K562 (cell line): ENCODE data around the gene KIF1A. TPM values are rescaled to one million over a fixed set of nuclear protein-coding genes. Genes with fewer than 3 reads are reported as not detected.
"Not testable (repeated sequence)": the region's sequence is repeated elsewhere in the genome, so short reads cannot be mapped to it uniquely, and the experiment has no call there.

Source experiments
- ATAC-seq: fragments of 200-7000 bp; cut with Tn5 transposase; 3 replicates; pipeline ENCODE4 v1.9.1; 2020; ENCODE audit warnings: moderate library complexity
- BruUV-seq: library from RNA; stranded (reverse); fragments of 400-500 nt; replicated peaks from 2 replicates; lab custom pipeline; 2021; lab: Mats Ljungman, UMichigan
- CTCF ChIA-PET: fragments of 300-600 bp; formaldehyde crosslinking; extraction: SDS; loops from one replicate; lab custom pipeline; 2021; ENCODE audit warnings: low intra/inter-chr PET ratio; lab: Yijun Ruan, JAX
- POLR2A ChIA-PET: fragments of 300-600, 350-650 bp; sonication (Branson Sonifier 250); formaldehyde crosslinking; extraction: SDS; loops from one replicate; lab custom pipeline; 2021; ENCODE audit warnings: antibody characterized with exemption, inconsistent platforms; lab: Yijun Ruan, JAX
- DNase-seq, 4 experiments: peaks; one replicate each; pipeline versions ENCODE4 v3.0.0 to v3.0.0-alpha.2; 2011 to 2018; ENCODE audit warnings: low spot score in 3 of 4, mixed read lengths in 3 of 4; ENCODE audit errors: extremely low read depth in 1 of 4
- FAIRE-seq: peaks from 2 replicates; lab custom pipeline; 2011; peaks lifted over from hg19 to GRCh38; lab: Jason Lieb, UNC
- H2AFZ ChIP-seq: 2 replicates; pipeline ENCODE4 v1.6.0; 2011; ENCODE audit warnings: low read depth, low read length, control low read depth, inconsistent platforms
- H3K27ac ChIP-seq: fragments of 200-600 bp; 3 replicates; pipeline ENCODE4 v1.8.0; 2011; ENCODE audit warnings: low read depth, mild to moderate bottlenecking, control low read depth, inconsistent platforms, low read length, moderate library complexity, mixed read lengths; ENCODE audit errors: extremely low read depth
- H3K27me3 ChIP-seq, 2 experiments: fragments of 300-600 bp in 1 of 2; 2 replicates in 1 of 2; 3 replicates in 1 of 2; pipeline versions ENCODE4 v1.6.0 to v1.8.0; 2011; ENCODE audit warnings: inconsistent platforms in 2 of 2, low read length in 2 of 2, mild to moderate bottlenecking in 1 of 2, mixed read lengths in 1 of 2, moderate library complexity in 1 of 2; ENCODE audit not compliant: control insufficient read depth in 2 of 2, insufficient read depth in 2 of 2
- H3K36me3 ChIP-seq: fragments of 300-600 bp; 3 replicates; pipeline ENCODE4 v1.8.0; 2011; ENCODE audit warnings: mild to moderate bottlenecking, low read length, inconsistent platforms; ENCODE audit not compliant: control insufficient read depth, insufficient read depth
- H3K4me1 ChIP-seq, 2 experiments: fragments of 200-600 bp in 1 of 2; replicated peaks in 1 of 2; 2 replicates in 1 of 2; 3 replicates in 1 of 2; pipeline versions ENCODE4 v1.5.1 to v1.8.0; 2011; ENCODE audit warnings: inconsistent platforms in 2 of 2, low read length in 2 of 2, mild to moderate bottlenecking in 1 of 2, mixed read lengths in 1 of 2, moderate library complexity in 1 of 2; ENCODE audit not compliant: control insufficient read depth in 2 of 2, insufficient read depth in 2 of 2
- H3K4me2 ChIP-seq: 2 replicates; pipeline ENCODE4 v1.6.1; 2011; ENCODE audit warnings: low read length, control low read depth, inconsistent platforms, mixed read lengths; ENCODE audit not compliant: insufficient read depth
- H3K4me3 ChIP-seq: fragments of 200-600 bp; sonication (generic), shearing (Covaris generic); 2 replicates; pipeline ENCODE4 v1.5.1; 2016; ENCODE audit warnings: control low read depth, inconsistent platforms
- H3K79me2 ChIP-seq: fragments of 200-600 bp; 3 replicates; pipeline ENCODE4 v1.8.0; 2011; ENCODE audit warnings: low read length, inconsistent platforms; ENCODE audit not compliant: control insufficient read depth, insufficient read depth
- H3K9ac ChIP-seq, 2 experiments: 2 replicates each; pipeline versions ENCODE4 v1.6.0 to v1.6.1; 2011; ENCODE audit warnings: low read depth in 2 of 2, low read length in 2 of 2, control low read depth in 1 of 2, inconsistent platforms in 1 of 2, mild to moderate bottlenecking in 1 of 2, mixed read lengths in 1 of 2; ENCODE audit not compliant: insufficient read depth in 1 of 2
- H3K9me1 ChIP-seq: one replicate; pipeline ENCODE4 v1.6.0; 2011; ENCODE audit warnings: inconsistent platforms, mild to moderate bottlenecking, low read length, moderate library complexity; ENCODE audit not compliant: control insufficient read depth, insufficient read depth
- H3K9me3 ChIP-seq: replicated peaks from 2 replicates; pipeline ENCODE4 v1.5.1; 2011; ENCODE audit warnings: low read depth, low read length, inconsistent platforms; ENCODE audit not compliant: control insufficient read depth, insufficient read depth
- H4K20me1 ChIP-seq: replicated peaks from 2 replicates; pipeline ENCODE4 v1.6.1; 2011; ENCODE audit warnings: low read length, inconsistent platforms, mixed read lengths; ENCODE audit not compliant: control insufficient read depth, insufficient read depth
- ARID1B ChIP-seq: fragments of 450-650 bp; IDR thresholded peaks from 2 replicates; pipeline ENCODE4 v1.6.1; 2016; ENCODE audit warnings: antibody characterized with exemption, mild to moderate bottlenecking, inconsistent platforms
- GTF2E2 ChIP-seq: fragments of 200-800 bp; sonication (Bioruptor generic); IDR thresholded peaks from 2 replicates; pipeline ENCODE4 v1.6.1; 2016; ENCODE audit warnings: missing genetic modification characterization, missing compliant biosample characterization
- JUN ChIP-seq, 2 experiments: sonication (generic) in 1 of 2; formaldehyde crosslinking in 1 of 2; IDR thresholded peaks; 2 replicates each; pipeline versions ENCODE4 v1.6.1 to v1.8.0; 2012 to 2022; ENCODE audit warnings: borderline replicate concordance in 2 of 2, mild to moderate bottlenecking in 2 of 2, improper control_type of control experiment in 1 of 2, low read depth in 1 of 2, low read length in 1 of 2, missing genetic modification reagents in 1 of 2
- MCM3 ChIP-seq: fragments of 450-650 bp; IDR thresholded peaks from 2 replicates; pipeline ENCODE4 v1.6.1; 2016
- NEUROD1 ChIP-seq: fragments of 150-350 bp; IDR thresholded peaks from 2 replicates; pipeline ENCODE4 v1.6.1; 2014; ENCODE audit warnings: borderline replicate concordance, low read length, low read depth; ENCODE audit not compliant: partially characterized antibody
- OTX1 ChIP-seq: fragments of 450-650 bp; formaldehyde crosslinking; IDR thresholded peaks from 2 replicates; pipeline ENCODE4 v1.4.0; 2022; ENCODE audit warnings: mild to moderate bottlenecking
- SRSF7 ChIP-seq: fragments of 200-400 bp; formaldehyde crosslinking; optimal IDR thresholded peaks from 2 replicates; pipeline ENCODE3; 2017; ENCODE audit warnings: mild to moderate bottlenecking, low read depth, low read length
- STAT5B ChIP-seq: fragments of 250-450 bp; sonication (Bioruptor Pico); IDR thresholded peaks from 2 replicates; pipeline ENCODE4 v1.8.0; 2021; ENCODE audit warnings: mild to moderate bottlenecking, inconsistent platforms
- ZNF217 ChIP-seq: sonication (generic); formaldehyde crosslinking; IDR thresholded peaks from 2 replicates; pipeline ENCODE4 v1.8.0; 2022; ENCODE audit warnings: mild to moderate bottlenecking, missing genetic modification reagents
- ZNF589 ChIP-seq: fragments of 200-800 bp; sonication (Bioruptor generic); IDR thresholded peaks from 2 replicates; pipeline ENCODE4 v1.6.1; 2016; ENCODE audit warnings: low read depth, missing genetic modification characterization, missing compliant biosample characterization
- WGBS: fragments of 100-300 bp; shearing (Covaris generic); methylation state at CpG from one replicate; pipeline ENCODE4 v1.1.6; 2016; ENCODE audit warnings: low coverage, mixed read lengths; ENCODE audit not compliant: insufficient coverage; ENCODE audit errors: missing lambda C conversion rate; 5-methylcytosine and 5-hydroxymethylcytosine counted together
- in situ Hi-C: fragments of 300-500 bp; cut with MboI; formaldehyde crosslinking; loops from 4 replicates; pipeline ENCODE4 v1.15.0; 2018; ENCODE audit warnings: inconsistent platforms, mixed read lengths
- intact Hi-C: fragments of 100-400 bp; cut with micrococcal nuclease; formaldehyde crosslinking; loops from 2 replicates; pipeline ENCODE4 v1.14.2; 2022
- polyA plus RNA-seq, 8 experiments: library from polyadenylated mRNA; depleted of rRNA in 4 of 8; stranded (reverse) in 5 of 8; unstranded in 3 of 8; fragments of >200 nt; fragmentation: Nextera tagmentation in 2 of 8; fragmentation: Illumina TruSeq in 1 of 8; extraction: Ambion mirVana in 2 of 8; extraction: Trizol in 1 of 8; gene quantifications; 2 replicates each; pipeline versions ENCODE4 v1.2.1 to v1.2.3, GENCODE V29; 2011 to 2014; ENCODE audit warnings: inconsistent platforms in 1 of 8, missing spikeins in 1 of 8
- total RNA-seq, 7 experiments: library from RNA; depleted of rRNA in 6 of 7; stranded (reverse); fragments of >200 nt in 6 of 7; fragmentation: Illumina TruSeq in 2 of 7; extraction: Trizol in 2 of 7; gene quantifications; 2 replicates each; pipeline versions ENCODE4 v1.2.1 to v1.2.3, GENCODE V29; 2011 to 2021; ENCODE audit warnings: low replicate concordance in 1 of 7
- TF ChIP-seq, protein P1 (sequence below): fragments of 250-450 bp; sonication (Bioruptor Pico); IDR thresholded peaks from 2 replicates; pipeline ENCODE4 v1.8.0; 2022; ENCODE audit warnings: moderate library complexity, mild to moderate bottlenecking, inconsistent platforms
- TF ChIP-seq, protein P2 (sequence below): fragments of 450-650 bp; IDR thresholded peaks from 2 replicates; pipeline ENCODE4 v1.6.1; 2014; ENCODE audit warnings: low read depth, mild to moderate bottlenecking, moderate library complexity, borderline replicate concordance

The KIF1A gene
- total and polyA plus RNA-seq, 9 of the 15 experiments (the other 6 are each of a cell fraction or from before 2014, with no cell fraction given), result 0.07 to 1.4 (median 0.45) TPM; not detected in 2

DNA sequence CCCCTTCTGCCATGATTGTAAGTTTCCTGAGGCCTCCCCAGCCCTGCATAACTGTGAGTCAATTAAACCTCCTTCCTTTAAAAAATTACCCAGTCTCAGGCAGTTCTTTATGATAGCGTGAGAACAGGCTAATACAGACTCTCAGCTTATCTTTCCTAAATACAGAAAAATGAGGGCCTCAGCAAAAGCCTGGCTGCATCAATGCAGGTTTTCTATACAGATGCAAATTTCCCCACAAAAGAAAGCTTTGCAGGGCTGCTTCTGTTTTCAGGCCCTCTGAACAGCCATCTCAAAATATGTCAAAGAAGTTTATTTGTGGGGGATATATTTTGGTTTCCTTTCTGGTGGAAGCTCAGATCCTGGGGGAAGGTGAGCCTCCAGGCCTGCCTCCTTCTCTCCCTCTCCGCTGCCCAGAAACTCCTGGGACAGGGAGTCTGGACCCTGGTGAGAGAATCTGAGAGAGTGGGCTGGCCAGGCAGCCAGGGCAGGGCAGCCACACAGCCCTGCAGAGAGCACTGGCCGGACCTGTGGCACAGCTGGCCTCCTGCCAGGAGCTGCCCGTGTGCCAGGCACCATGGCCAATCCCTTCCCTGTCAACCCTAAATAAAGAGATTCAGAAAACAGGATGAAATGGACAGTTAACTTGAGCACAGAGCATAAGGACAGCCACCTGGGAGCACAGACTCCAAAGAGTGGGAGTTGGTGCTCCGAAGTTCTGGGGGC is 27.0 kb upstream of the KIF1A start:
- FAIRE-seq (no peak), ATAC-seq (no peak), DNase-seq (no peak)
- TF ChIP-seq ARID1B, result no peak
- no peak for TF ChIP-seq SRSF7
- TF ChIP-seq NEUROD1, result no peak
- TF ChIP-seq, protein P1, sequence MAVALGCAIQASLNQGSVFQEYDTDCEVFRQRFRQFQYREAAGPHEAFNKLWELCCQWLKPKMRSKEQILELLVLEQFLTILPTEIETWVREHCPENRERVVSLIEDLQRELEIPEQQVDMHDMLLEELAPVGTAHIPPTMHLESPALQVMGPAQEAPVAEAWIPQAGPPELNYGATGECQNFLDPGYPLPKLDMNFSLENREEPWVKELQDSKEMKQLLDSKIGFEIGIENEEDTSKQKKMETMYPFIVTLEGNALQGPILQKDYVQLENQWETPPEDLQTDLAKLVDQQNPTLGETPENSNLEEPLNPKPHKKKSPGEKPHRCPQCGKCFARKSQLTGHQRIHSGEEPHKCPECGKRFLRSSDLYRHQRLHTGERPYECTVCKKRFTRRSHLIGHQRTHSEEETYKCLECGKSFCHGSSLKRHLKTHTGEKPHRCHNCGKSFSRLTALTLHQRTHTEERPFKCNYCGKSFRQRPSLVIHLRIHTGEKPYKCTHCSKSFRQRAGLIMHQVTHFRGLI (CRISPR knock-in tag), result no peak
- TF ChIP-seq OTX1 (CRISPR knock-in tag), result no peak
- TF ChIP-seq GTF2E2 (tag), result no peak
- no peak for TF ChIP-seq MCM3
- TF ChIP-seq ZNF217 (CRISPR knock-in tag), result no peak
- TF ChIP-seq JUN (IDR thresholded peaks at IDR 0.05; ENCODE audit: borderline replicate concordance, low read depth, low read length), result no peak
- TF ChIP-seq JUN (CRISPR knock-in tag; IDR thresholded peaks at IDR 0.05; ENCODE audit: borderline replicate concordance), result no peak
- TF ChIP-seq STAT5B (CRISPR knock-in tag), result no peak
- no peak for TF ChIP-seq ZNF589
- TF ChIP-seq, protein P2, sequence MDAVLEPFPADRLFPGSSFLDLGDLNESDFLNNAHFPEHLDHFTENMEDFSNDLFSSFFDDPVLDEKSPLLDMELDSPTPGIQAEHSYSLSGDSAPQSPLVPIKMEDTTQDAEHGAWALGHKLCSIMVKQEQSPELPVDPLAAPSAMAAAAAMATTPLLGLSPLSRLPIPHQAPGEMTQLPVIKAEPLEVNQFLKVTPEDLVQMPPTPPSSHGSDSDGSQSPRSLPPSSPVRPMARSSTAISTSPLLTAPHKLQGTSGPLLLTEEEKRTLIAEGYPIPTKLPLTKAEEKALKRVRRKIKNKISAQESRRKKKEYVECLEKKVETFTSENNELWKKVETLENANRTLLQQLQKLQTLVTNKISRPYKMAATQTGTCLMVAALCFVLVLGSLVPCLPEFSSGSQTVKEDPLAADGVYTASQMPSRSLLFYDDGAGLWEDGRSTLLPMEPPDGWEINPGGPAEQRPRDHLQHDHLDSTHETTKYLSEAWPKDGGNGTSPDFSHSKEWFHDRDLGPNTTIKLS, result no peak
- Histone ChIP-seq H3K27ac (no peak overlapping the region), H3K9ac (no peak overlapping the region), H3K4me2 (no peak overlapping the region), H3K27me3 (no peaks in the 10 kb centered on the region), H3K79me2 (no peaks in the 10 kb centered on the region), H3K9me1 (no peaks in the 10 kb centered on the region), H3K4me3 (no peak overlapping the region), H3K9me3 (no peaks in the 10 kb centered on the region), H3K4me1 (peaks cover 0 to 9% of the 10 kb centered on the region in 2 experiments; a peak in 2 of 5 replicates), H3K36me3 (no peaks in the 10 kb centered on the region), H4K20me1 (no peaks in the 10 kb centered on the region), H2AFZ (no peak overlapping the region)
- BruUV-seq, result no TSS peak
- 4% methylated on average over 4 of the region's 5 CpGs for WGBS
- intact Hi-C loops, result no loop called here
- ChIA-PET POLR2A (interaction anchor here (0.7 kb wide), 1 partner anchor 926 kb away, joined by 3 read pairs; no protein-coding TSS in a partner anchor), CTCF (no interaction called here)
- in situ Hi-C loops, result no loop called here

DNA sequence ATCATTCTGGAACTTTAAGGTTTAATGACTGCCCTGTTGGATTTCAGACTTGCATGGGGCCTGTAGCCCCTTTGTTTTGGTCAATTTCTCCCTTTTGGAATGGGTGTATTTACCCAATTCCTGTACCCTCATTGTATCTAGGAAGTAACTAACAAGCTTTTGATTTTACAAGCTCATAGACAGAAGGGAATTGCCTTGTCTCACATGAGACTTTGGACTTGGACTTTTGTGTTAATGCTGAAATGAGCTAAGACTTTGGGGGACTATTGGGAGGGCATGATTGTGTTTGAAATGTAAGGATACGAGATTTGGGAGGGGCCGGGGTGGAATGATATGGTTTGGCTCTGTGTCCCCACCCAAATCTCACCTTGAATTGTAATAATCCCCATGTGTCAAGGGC is 26.3 kb upstream of the KIF1A start:
- in situ Hi-C loops, result not testable (repeated sequence)
- WGBS, result 0% methylated on average over 2 of the region's 2 CpGs

More for the DNA sequence above, 26.3 kb upstream of the KIF1A start:
- H3K27me3 ChIP-seq, H3K4me2 ChIP-seq, ATAC-seq, H3K9me3 ChIP-seq, H3K4me1 ChIP-seq, H3K79me2 ChIP-seq, DNase-seq, BruUV-seq, H2AFZ ChIP-seq, CTCF ChIA-PET, H3K36me3 ChIP-seq, H3K27ac ChIP-seq, POLR2A ChIA-PET, H4K20me1 ChIP-seq, FAIRE-seq, H3K4me3 ChIP-seq, H3K9ac ChIP-seq, H3K9me1 ChIP-seq, intact Hi-C loops: not testable (repeated sequence)
